ENCODE data around the gene ANTXR1. TPM values are rescaled to one million over a fixed set of nuclear protein-coding genes. Genes with fewer than 3 reads are reported as not detected.

The ANTXR1 gene
- total and polyA plus RNA-seq, 5 donors, result 13.8 to 49.4 (median 36.7) TPM

- no peaks in the 10 kb centered on the region for H3K9me3 ChIP-seq (ENCODE audit: control insufficient read depth, low read length)
- intact Hi-C loops (cut with DNase I), result no loop called here
- H3K4me1 ChIP-seq (ENCODE audit: control insufficient read depth, insufficient read depth, low read length), result no peaks in the 10 kb centered on the region
- WGBS, result 87% methylated on average over 4 of the region's 4 CpGs
- no peak for DNase-seq
- ATAC-seq, result no peak
- no peak overlapping the region for H3K27ac ChIP-seq (ENCODE audit: low read length)
- no peaks in the 10 kb centered on the region for H3K27me3 ChIP-seq (ENCODE audit: control insufficient read depth, insufficient read depth)
- no peak overlapping the region for H3K4me3 ChIP-seq (ENCODE audit: low read length)
Observed at GRCh38 chr2:69074918-69075317, 61.9 kb downstream of the ANTXR1 start.

GRCh38 chr2:69075486-69075885 lies 62.5 kb downstream of the ANTXR1 start:
- 92% methylated on average over 1 of the region's 1 CpG for WGBS
- no peak overlapping the region for H3K27ac ChIP-seq (ENCODE audit: low read length)
- no peak overlapping the region for H3K4me3 ChIP-seq (ENCODE audit: low read length)
- DNase-seq, result no peak
- no peaks in the 10 kb centered on the region for H3K27me3 ChIP-seq (ENCODE audit: control insufficient read depth, insufficient read depth)
- ATAC-seq, result no peak
- H3K9me3 ChIP-seq (ENCODE audit: control insufficient read depth, low read length), result no peaks in the 10 kb centered on the region
- intact Hi-C loops (cut with DNase I), result no loop called here
- no peaks in the 10 kb centered on the region for H3K4me1 ChIP-seq (ENCODE audit: control insufficient read depth, insufficient read depth, low read length)

GRCh38 chr2:69076601-69077000 lies 63.6 kb downstream of the ANTXR1 start:
- Histone ChIP-seq H3K27me3 (ENCODE audit: control insufficient read depth, insufficient read depth) (no peaks in the 10 kb centered on the region), H3K9me3 (ENCODE audit: control insufficient read depth, low read length) (no peaks in the 10 kb centered on the region), H3K4me3 (ENCODE audit: low read length) (no peak overlapping the region), H3K4me1 (ENCODE audit: control insufficient read depth, insufficient read depth, low read length) (no peaks in the 10 kb centered on the region), H3K27ac (ENCODE audit: low read length) (peak overlapping the region; percentile 45)
- intact Hi-C loops (cut with DNase I), result no loop called here
- WGBS, result 75% methylated on average over 2 of the region's 2 CpGs
- no peak for ATAC-seq
- DNase-seq, result no peak

- ATAC-seq, result no peak
- no peak for DNase-seq
- WGBS, result 83% methylated on average over 10 of the region's 10 CpGs
- H3K4me1 ChIP-seq (ENCODE audit: control insufficient read depth, insufficient read depth, low read length), result no peaks in the 10 kb centered on the region
- intact Hi-C loops (cut with DNase I), result no loop called here
- no peak overlapping the region for H3K27ac ChIP-seq (ENCODE audit: low read length)
- H3K27me3 ChIP-seq (ENCODE audit: control insufficient read depth, insufficient read depth), result no peaks in the 10 kb centered on the region
- H3K9me3 ChIP-seq (ENCODE audit: control insufficient read depth, low read length), result no peaks in the 10 kb centered on the region
- H3K4me3 ChIP-seq (ENCODE audit: low read length), result no peak overlapping the region
Observed at GRCh38 chr2:69077252-69077950, 64.4 kb downstream of the ANTXR1 start.

GRCh38 chr2:69080071-69080470 lies 67.1 kb downstream of the ANTXR1 start:
- H3K27ac ChIP-seq (ENCODE audit: low read length), result no peak overlapping the region

GRCh38 chr2:69081001-69081580 lies 68.1 kb downstream of the ANTXR1 start:
- DNase-seq (no peak), ATAC-seq (no peak)
- Histone ChIP-seq H3K4me3 (ENCODE audit: low read length) (no peak overlapping the region), H3K4me1 (ENCODE audit: control insufficient read depth, insufficient read depth, low read length) (no peaks in the 10 kb centered on the region), H3K27ac (ENCODE audit: low read length) (no peak overlapping the region), H3K9me3 (ENCODE audit: control insufficient read depth, low read length) (no peaks in the 10 kb centered on the region), H3K27me3 (ENCODE audit: control insufficient read depth, insufficient read depth) (no peaks in the 10 kb centered on the region)
- intact Hi-C loops (cut with DNase I), result no loop called here
- 98% methylated on average over 3 of the region's 3 CpGs for WGBS

More at GRCh38 chr2:69080071-69080470, 67.1 kb downstream of the ANTXR1 start:
- H3K4me3 ChIP-seq (ENCODE audit: low read length), result no peak overlapping the region
- ATAC-seq (no peak), DNase-seq (no peak)
- no peaks in the 10 kb centered on the region for H3K27me3 ChIP-seq (ENCODE audit: control insufficient read depth, insufficient read depth)
- intact Hi-C loops (cut with DNase I), result no loop called here
- no peaks in the 10 kb centered on the region for H3K4me1 ChIP-seq (ENCODE audit: control insufficient read depth, insufficient read depth, low read length)
- no peaks in the 10 kb centered on the region for H3K9me3 ChIP-seq (ENCODE audit: control insufficient read depth, low read length)
- WGBS, result 51% methylated on average over 4 of the region's 4 CpGs

GRCh38 chr2:69081757-69082156 lies 68.8 kb downstream of the ANTXR1 start:
- no peak for DNase-seq
- Histone ChIP-seq H3K4me3 (ENCODE audit: low read length) (no peak overlapping the region), H3K4me1 (ENCODE audit: control insufficient read depth, insufficient read depth, low read length) (no peaks in the 10 kb centered on the region), H3K27me3 (ENCODE audit: control insufficient read depth, insufficient read depth) (no peaks in the 10 kb centered on the region), H3K9me3 (ENCODE audit: control insufficient read depth, low read length) (no peaks in the 10 kb centered on the region), H3K27ac (ENCODE audit: low read length) (no peak overlapping the region)
- 88% methylated on average over 4 of the region's 4 CpGs for WGBS
- intact Hi-C loops (cut with DNase I), result no loop called here
- no peak for ATAC-seq

GRCh38 chr2:69082430-69082997 lies 69.5 kb downstream of the ANTXR1 start:
- DNase-seq, result peak; percentile 35 to 82 (median 68)
- intact Hi-C loops (cut with DNase I), result no loop called here
- peak; percentile 22 to 56 for ATAC-seq
- Histone ChIP-seq H3K4me3 (ENCODE audit: low read length) (no peak overlapping the region), H3K27me3 (ENCODE audit: control insufficient read depth, insufficient read depth) (no peaks in the 10 kb centered on the region), H3K4me1 (ENCODE audit: control insufficient read depth, insufficient read depth, low read length) (no peaks in the 10 kb centered on the region), H3K9me3 (ENCODE audit: control insufficient read depth, low read length) (no peaks in the 10 kb centered on the region), H3K27ac (ENCODE audit: low read length) (no peak overlapping the region)
- WGBS, result 42% methylated on average over 9 of the region's 9 CpGs

GRCh38 chr2:69083235-69083748 lies 70.3 kb downstream of the ANTXR1 start:
- intact Hi-C loops (cut with DNase I), result no loop called here
- no peak overlapping the region for H3K4me3 ChIP-seq (ENCODE audit: low read length)
- ATAC-seq (peak; percentile 30 to 53), DNase-seq (no peak)
- H3K4me1 ChIP-seq (ENCODE audit: control insufficient read depth, insufficient read depth, low read length), result no peaks in the 10 kb centered on the region
- H3K27me3 ChIP-seq (ENCODE audit: control insufficient read depth, insufficient read depth), result no peaks in the 10 kb centered on the region
- H3K9me3 ChIP-seq (ENCODE audit: control insufficient read depth, low read length), result no peaks in the 10 kb centered on the region
- peak overlapping the region; percentile 20 for H3K27ac ChIP-seq (ENCODE audit: low read length)
- WGBS, result 90% methylated on average over 2 of the region's 2 CpGs

GRCh38 chr2:69084492-69084891 lies 71.5 kb downstream of the ANTXR1 start:
- no peaks in the 10 kb centered on the region for H3K9me3 ChIP-seq (ENCODE audit: control insufficient read depth, low read length)
- intact Hi-C loops (cut with DNase I), result no loop called here
- no peak overlapping the region for H3K4me3 ChIP-seq (ENCODE audit: low read length)
- ATAC-seq (no peak), DNase-seq (no peak)
- 96% methylated on average over 4 of the region's 4 CpGs for WGBS
- H3K27me3 ChIP-seq (ENCODE audit: control insufficient read depth, insufficient read depth), result no peaks in the 10 kb centered on the region
- peaks cover 3% of the 10 kb centered on the region for H3K4me1 ChIP-seq (ENCODE audit: control insufficient read depth, insufficient read depth, low read length)
- no peak overlapping the region for H3K27ac ChIP-seq (ENCODE audit: low read length)

- no peak overlapping the region for H3K4me3 ChIP-seq (ENCODE audit: low read length)
- H3K4me1 ChIP-seq (ENCODE audit: control insufficient read depth, insufficient read depth, low read length), result peaks cover 3% of the 10 kb centered on the region
- WGBS, result 85% methylated on average over 4 of the region's 4 CpGs
- H3K9me3 ChIP-seq (ENCODE audit: control insufficient read depth, low read length), result no peaks in the 10 kb centered on the region
- no peak for ATAC-seq
- intact Hi-C loops (cut with DNase I), result no loop called here
- H3K27ac ChIP-seq (ENCODE audit: low read length), result no peak overlapping the region
- no peaks in the 10 kb centered on the region for H3K27me3 ChIP-seq (ENCODE audit: control insufficient read depth, insufficient read depth)
- DNase-seq, result no peak
Observed at GRCh38 chr2:69086466-69086865, 73.5 kb downstream of the ANTXR1 start.
